ENCODE data around the gene NAPB. TPM values are rescaled to one million over a fixed set of nuclear protein-coding genes. Genes with fewer than 3 reads are reported as not detected.

The NAPB gene
- total RNA-seq, 1 donor from 2014 or later = 13.6 TPM

GRCh38 chr20:23448167-23448566 lies 26.9 kb upstream of the NAPB start:
- DNase-seq = peak; percentile 45
- Mint-ChIP-seq H3K9me3 (no peaks in the 10 kb centered on the region), H3K27ac (no peak overlapping the region), H3K4me3 (no peak overlapping the region), H3K27me3 (peaks cover 7% of the 10 kb centered on the region), H3K4me1 (peaks cover 7% of the 10 kb centered on the region), H3K36me3 (ENCODE audit: low read depth) (no peaks in the 10 kb centered on the region)
- intact Hi-C loops (cut with micrococcal nuclease) = no loop called here

- H3K9me3 Mint-ChIP-seq = no peaks in the 10 kb centered on the region
- peaks cover 7% of the 10 kb centered on the region for H3K4me1 Mint-ChIP-seq
- H3K36me3 Mint-ChIP-seq (ENCODE audit: low read depth) = no peaks in the 10 kb centered on the region
- peak; percentile 77 for DNase-seq
- H3K27ac Mint-ChIP-seq = no peak overlapping the region
- peaks cover 7% of the 10 kb centered on the region for H3K27me3 Mint-ChIP-seq
- no peak overlapping the region for H3K4me3 Mint-ChIP-seq
- intact Hi-C loops (cut with micrococcal nuclease) = no loop called here
Measured at GRCh38 chr20:23446505-23446904, 25.2 kb upstream of the NAPB start.

- H3K4me3 Mint-ChIP-seq = no peak overlapping the region
- H3K27me3 Mint-ChIP-seq = peaks cover 4% of the 10 kb centered on the region
- no peak for DNase-seq
- H3K4me1 Mint-ChIP-seq = peaks cover 7% of the 10 kb centered on the region
- intact Hi-C loops (cut with micrococcal nuclease) = no loop called here
- no peaks in the 10 kb centered on the region for H3K36me3 Mint-ChIP-seq (ENCODE audit: low read depth)
- H3K27ac Mint-ChIP-seq = no peak overlapping the region
- H3K9me3 Mint-ChIP-seq = no peaks in the 10 kb centered on the region
Measured at GRCh38 chr20:23445596-23446217, 24.4 kb upstream of the NAPB start.

DNA sequence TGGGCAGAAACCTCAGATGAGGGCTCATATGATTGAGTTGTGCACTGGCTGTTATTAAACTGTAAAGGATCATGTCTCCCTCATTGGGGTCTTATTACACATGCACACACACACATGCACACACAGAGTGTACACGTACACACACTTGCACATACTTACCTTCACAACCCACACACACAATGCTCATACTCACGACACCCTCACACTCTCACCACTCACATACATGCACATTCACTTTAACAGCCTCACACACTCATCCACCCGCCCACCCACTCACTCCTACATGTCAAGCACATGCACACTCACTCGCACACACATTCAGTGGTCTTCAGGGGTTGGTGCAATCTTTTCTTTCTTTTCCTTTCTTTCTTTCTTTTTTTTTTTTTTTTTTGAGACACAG lies 23.6 kb upstream of the NAPB start:
- intact Hi-C loops (cut with micrococcal nuclease) = no loop called here
- Mint-ChIP-seq H3K27ac (no peak overlapping the region), H3K9me3 (no peaks in the 10 kb centered on the region), H3K27me3 (peaks cover 5% of the 10 kb centered on the region), H3K4me3 (no peak overlapping the region), H3K36me3 (ENCODE audit: low read depth) (no peaks in the 10 kb centered on the region), H3K4me1 (peaks cover 7% of the 10 kb centered on the region)
- DNase-seq = no peak

DNA sequence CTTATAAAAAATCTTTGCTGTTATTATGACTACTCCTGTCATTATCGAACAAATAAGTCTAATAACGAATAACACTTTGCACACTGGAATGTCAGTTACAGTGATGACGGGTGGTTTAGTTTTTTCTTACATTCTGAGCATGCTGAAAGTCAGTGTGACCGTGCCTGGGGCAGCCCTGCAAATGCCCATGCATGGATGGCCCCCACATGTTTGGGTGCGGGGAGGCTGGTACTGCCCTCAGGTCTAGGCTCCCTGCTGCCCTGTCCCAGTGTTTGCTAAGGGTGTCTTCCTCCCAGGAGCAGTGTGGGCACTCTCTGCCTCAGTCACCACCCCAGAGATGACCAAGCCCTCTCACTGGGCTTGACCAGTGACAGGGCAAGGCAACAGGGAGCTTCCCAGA lies 21.1 kb upstream of the NAPB start:
- no peak for DNase-seq
- H3K27ac Mint-ChIP-seq = no peak overlapping the region
- no peak overlapping the region for H3K4me3 Mint-ChIP-seq
- H3K27me3 Mint-ChIP-seq = peaks cover 7% of the 10 kb centered on the region
- H3K4me1 Mint-ChIP-seq = no peaks in the 10 kb centered on the region
- no peaks in the 10 kb centered on the region for H3K9me3 Mint-ChIP-seq
- no peaks in the 10 kb centered on the region for H3K36me3 Mint-ChIP-seq (ENCODE audit: low read depth)
- intact Hi-C loops (cut with micrococcal nuclease) = loop anchor here (1.0 kb wide), 1 partner anchor 164 kb away; no protein-coding TSS in a partner anchor

GRCh38 chr20:23441850-23442313 lies 20.6 kb upstream of the NAPB start:
- Mint-ChIP-seq H3K4me3 (no peak overlapping the region), H3K27me3 (peaks cover 7% of the 10 kb centered on the region), H3K27ac (no peak overlapping the region), H3K36me3 (ENCODE audit: low read depth) (no peaks in the 10 kb centered on the region), H3K9me3 (no peaks in the 10 kb centered on the region), H3K4me1 (no peaks in the 10 kb centered on the region)
- intact Hi-C loops (cut with micrococcal nuclease) = loop anchor here (1.0 kb wide), 1 partner anchor 164 kb away; no protein-coding TSS in a partner anchor
- peak; percentile 88 for DNase-seq

DNA sequence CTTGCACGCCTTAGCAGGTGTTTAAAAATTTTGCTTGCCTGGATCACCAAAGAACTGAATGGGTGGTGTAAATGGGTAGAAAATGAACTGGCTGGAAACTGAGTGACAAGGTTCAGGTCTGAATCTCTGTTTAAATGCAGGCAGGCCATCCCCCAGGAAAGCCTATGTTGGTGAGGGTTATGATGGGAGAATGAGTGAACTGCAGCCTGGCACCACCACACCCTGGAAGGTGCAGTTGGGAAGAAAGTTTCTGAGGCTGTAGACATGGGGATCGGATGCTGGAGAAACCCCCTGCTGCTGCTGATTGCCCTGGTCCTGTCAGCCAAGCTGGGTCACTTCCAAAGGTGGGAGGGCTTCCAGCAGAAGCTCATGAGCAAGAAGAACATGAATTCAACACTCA lies 18.7 kb upstream of the NAPB start:
- Mint-ChIP-seq H3K27me3 (peaks cover 13% of the 10 kb centered on the region), H3K4me1 (no peaks in the 10 kb centered on the region), H3K27ac (no peak overlapping the region), H3K9me3 (no peaks in the 10 kb centered on the region), H3K36me3 (ENCODE audit: low read depth) (no peaks in the 10 kb centered on the region), H3K4me3 (no peak overlapping the region)
- intact Hi-C loops (cut with micrococcal nuclease) = no loop called here
- DNase-seq = no peak

DNA sequence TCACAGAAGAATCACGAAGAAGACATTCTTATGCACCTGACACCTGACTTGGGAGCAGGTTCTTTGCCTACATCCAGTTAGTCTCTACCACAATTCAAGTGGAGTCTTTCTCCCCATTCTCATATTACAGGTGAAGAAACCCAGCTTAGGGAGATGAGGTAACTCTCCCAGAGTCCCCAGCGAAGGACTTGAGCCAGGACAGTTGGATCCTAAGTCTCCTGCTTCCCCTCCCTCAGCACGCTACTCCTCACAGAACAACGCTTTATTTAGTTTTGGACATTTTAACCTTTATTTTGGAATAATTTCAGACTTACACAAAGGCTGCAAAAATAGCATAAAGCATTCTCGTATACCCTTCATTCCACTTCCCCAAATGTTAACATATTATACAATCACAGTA lies 17.4 kb upstream of the NAPB start:
- H3K36me3 Mint-ChIP-seq (ENCODE audit: low read depth) = no peaks in the 10 kb centered on the region
- H3K4me1 Mint-ChIP-seq = no peaks in the 10 kb centered on the region
- DNase-seq = no peak
- intact Hi-C loops (cut with micrococcal nuclease) = no loop called here
- no peaks in the 10 kb centered on the region for H3K9me3 Mint-ChIP-seq
- peaks cover 10% of the 10 kb centered on the region for H3K27me3 Mint-ChIP-seq
- no peak overlapping the region for H3K4me3 Mint-ChIP-seq
- no peak overlapping the region for H3K27ac Mint-ChIP-seq

GRCh38 chr20:23437126-23437899 lies 16.0 kb upstream of the NAPB start:
- H3K4me1 Mint-ChIP-seq = no peaks in the 10 kb centered on the region
- intact Hi-C loops (cut with micrococcal nuclease) = no loop called here
- DNase-seq = no peak
- no peak overlapping the region for H3K4me3 Mint-ChIP-seq
- no peaks in the 10 kb centered on the region for H3K36me3 Mint-ChIP-seq (ENCODE audit: low read depth)
- no peaks in the 10 kb centered on the region for H3K9me3 Mint-ChIP-seq
- peaks cover 14% of the 10 kb centered on the region for H3K27me3 Mint-ChIP-seq
- H3K27ac Mint-ChIP-seq = no peak overlapping the region

- no peak overlapping the region for H3K27ac Mint-ChIP-seq
- DNase-seq = no peak
Measured at GRCh38 chr20:23436681-23437080, 15.4 kb upstream of the NAPB start.

GRCh38 chr20:23435626-23436539 lies 14.6 kb upstream of the NAPB start:
- intact Hi-C loops (cut with micrococcal nuclease) = no loop called here
- no peaks in the 10 kb centered on the region for H3K4me1 Mint-ChIP-seq
- DNase-seq = no peak
- H3K4me3 Mint-ChIP-seq = no peak overlapping the region
- no peaks in the 10 kb centered on the region for H3K36me3 Mint-ChIP-seq (ENCODE audit: low read depth)
- no peak overlapping the region for H3K27ac Mint-ChIP-seq
- H3K27me3 Mint-ChIP-seq = peaks cover 14% of the 10 kb centered on the region
- no peaks in the 10 kb centered on the region for H3K9me3 Mint-ChIP-seq

More at GRCh38 chr20:23436681-23437080, 15.4 kb upstream of the NAPB start:
- H3K9me3 Mint-ChIP-seq = no peaks in the 10 kb centered on the region
- H3K36me3 Mint-ChIP-seq (ENCODE audit: low read depth) = no peaks in the 10 kb centered on the region
- intact Hi-C loops (cut with micrococcal nuclease) = no loop called here
- H3K27me3 Mint-ChIP-seq = peaks cover 14% of the 10 kb centered on the region
- no peak overlapping the region for H3K4me3 Mint-ChIP-seq
- no peaks in the 10 kb centered on the region for H3K4me1 Mint-ChIP-seq

- peaks cover 12% of the 10 kb centered on the region for H3K27me3 Mint-ChIP-seq
- intact Hi-C loops (cut with micrococcal nuclease) = no loop called here
- H3K27ac Mint-ChIP-seq = no peak overlapping the region
- no peaks in the 10 kb centered on the region for H3K9me3 Mint-ChIP-seq
- H3K4me3 Mint-ChIP-seq = no peak overlapping the region
- H3K36me3 Mint-ChIP-seq (ENCODE audit: low read depth) = no peaks in the 10 kb centered on the region
- H3K4me1 Mint-ChIP-seq = no peaks in the 10 kb centered on the region
- no peak for DNase-seq
Measured at GRCh38 chr20:23434521-23435313, 13.4 kb upstream of the NAPB start.

- no peak for DNase-seq
- no peaks in the 10 kb centered on the region for H3K9me3 Mint-ChIP-seq
- H3K4me1 Mint-ChIP-seq = no peaks in the 10 kb centered on the region
- no peaks in the 10 kb centered on the region for H3K36me3 Mint-ChIP-seq (ENCODE audit: low read depth)
- H3K27ac Mint-ChIP-seq = no peak overlapping the region
- intact Hi-C loops (cut with micrococcal nuclease) = no loop called here
- peaks cover 12% of the 10 kb centered on the region for H3K27me3 Mint-ChIP-seq
- no peak overlapping the region for H3K4me3 Mint-ChIP-seq
Measured at GRCh38 chr20:23433628-23434027, 12.3 kb upstream of the NAPB start.

Measured in activated CD4-positive, alpha-beta T cell treated with anti-CD3 and anti-CD28 coated beads, Interleukin-2, amount 10 ng/mL, durations not matched to agents 24 days and 14 days (primary cell).